Omental fat pad (tissue), 4 donors: Measurements from ENCODE around the gene RPS16. TPM values are rescaled to one million over a fixed set of nuclear protein-coding genes. Genes with fewer than 3 reads are reported as not detected.

Experiments used
- ATAC-seq: fragments of 150-250 bp; one replicate; pipeline ENCODE4 v1.9.1; 2016; ENCODE audit warnings: mild to moderate bottlenecking, moderate library complexity; ENCODE audit not compliant: low FRiP score
- DNase-seq: peaks from one replicate; pipeline ENCODE4 v3.0.0-alpha.2; 2019; ENCODE audit warnings: low spot score
- total RNA-seq, 4 donors: library from RNA; depleted of rRNA; stranded (reverse); fragments of >200 nt; gene quantifications; one replicate each; pipeline ENCODE4 v1.1.0, GENCODE V29; 2016
- TF ChIP-seq, protein P1 (sequence below), 3 donors: fragments of 450-650 bp; IDR thresholded peaks; one replicate each; pipeline ENCODE4 v1.5.1; 2016 to 2017; ENCODE audit warnings: antibody characterized with exemption in 3 of 3, mild to moderate bottlenecking in 3 of 3, moderate library complexity in 2 of 3

The RPS16 gene
- total RNA-seq, 4 donors from 2014 or later = 1,153 to 1,681 (median 1,338) TPM

DNA sequence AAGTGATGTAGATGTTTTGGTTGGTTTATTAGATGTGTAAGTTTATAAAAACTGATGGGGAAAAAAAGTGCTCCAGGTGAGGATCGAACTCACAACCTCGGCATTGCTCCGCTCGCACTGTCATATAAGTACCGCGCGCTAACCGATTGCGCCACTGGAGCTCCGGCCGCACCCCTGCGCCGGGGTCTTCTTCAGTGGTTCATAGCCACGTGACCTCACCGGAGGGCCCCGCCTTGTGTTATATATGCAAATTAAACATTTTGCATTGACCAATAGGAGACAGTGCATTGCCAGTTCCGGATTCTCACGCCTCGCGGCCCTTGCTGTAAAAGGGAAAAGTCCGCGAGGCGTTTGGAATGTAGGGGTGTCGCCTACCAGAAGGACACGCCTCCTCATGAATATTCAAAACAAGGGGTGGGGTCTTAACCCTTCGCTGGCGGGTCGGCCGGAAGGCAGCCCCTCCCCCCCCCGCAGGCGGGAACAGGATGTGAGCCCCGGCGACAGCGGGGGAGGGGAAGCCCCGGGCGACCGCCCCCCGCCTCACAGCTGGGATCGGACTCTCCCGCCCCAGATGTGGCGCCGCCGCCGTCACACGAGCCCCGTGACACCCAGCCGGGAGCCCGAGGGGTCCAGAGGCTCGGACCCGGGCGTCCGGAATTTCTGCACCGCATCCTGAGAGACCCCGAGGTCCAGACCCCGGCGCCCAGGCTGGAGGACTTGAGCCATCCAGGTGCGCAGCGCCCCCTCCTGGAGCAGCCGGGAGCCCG is 23.5 kb downstream of the RPS16 start, which contains the start of gene PLEKHG2:
Gene PLEKHG2, plus strand, starts transcription at position 570 of the 767 bp plus-strand sequence. CDS start 1,418 bp downstream, outside the sequence.
- TF ChIP-seq, protein P1, sequence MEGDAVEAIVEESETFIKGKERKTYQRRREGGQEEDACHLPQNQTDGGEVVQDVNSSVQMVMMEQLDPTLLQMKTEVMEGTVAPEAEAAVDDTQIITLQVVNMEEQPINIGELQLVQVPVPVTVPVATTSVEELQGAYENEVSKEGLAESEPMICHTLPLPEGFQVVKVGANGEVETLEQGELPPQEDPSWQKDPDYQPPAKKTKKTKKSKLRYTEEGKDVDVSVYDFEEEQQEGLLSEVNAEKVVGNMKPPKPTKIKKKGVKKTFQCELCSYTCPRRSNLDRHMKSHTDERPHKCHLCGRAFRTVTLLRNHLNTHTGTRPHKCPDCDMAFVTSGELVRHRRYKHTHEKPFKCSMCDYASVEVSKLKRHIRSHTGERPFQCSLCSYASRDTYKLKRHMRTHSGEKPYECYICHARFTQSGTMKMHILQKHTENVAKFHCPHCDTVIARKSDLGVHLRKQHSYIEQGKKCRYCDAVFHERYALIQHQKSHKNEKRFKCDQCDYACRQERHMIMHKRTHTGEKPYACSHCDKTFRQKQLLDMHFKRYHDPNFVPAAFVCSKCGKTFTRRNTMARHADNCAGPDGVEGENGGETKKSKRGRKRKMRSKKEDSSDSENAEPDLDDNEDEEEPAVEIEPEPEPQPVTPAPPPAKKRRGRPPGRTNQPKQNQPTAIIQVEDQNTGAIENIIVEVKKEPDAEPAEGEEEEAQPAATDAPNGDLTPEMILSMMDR (IDR thresholded peaks at IDR 0.05) = peak in 1 of 3 donors; percentile 81
- ATAC-seq = peak; percentile 39
- DNase-seq = peak; percentile 96

DNA sequence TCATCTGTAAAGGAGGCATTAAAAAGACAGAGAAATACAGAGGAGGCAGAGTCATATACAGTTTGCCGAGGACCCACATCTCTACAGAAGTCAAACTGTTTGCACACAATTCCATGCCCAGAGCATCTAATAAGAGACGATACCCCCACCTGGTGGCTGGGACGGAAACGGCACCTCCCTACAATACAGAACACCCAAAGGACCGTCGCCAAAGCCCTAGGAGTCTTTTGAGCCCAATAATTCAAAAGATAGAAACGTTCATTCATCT is 24.0 kb downstream of the RPS16 start:
- TF ChIP-seq, protein P1 (IDR thresholded peaks at IDR 0.05) = peak in 2 of 3 donors; percentile 39 to 92
- peak; percentile 6 for ATAC-seq
- DNase-seq = peak; percentile 88

DNA sequence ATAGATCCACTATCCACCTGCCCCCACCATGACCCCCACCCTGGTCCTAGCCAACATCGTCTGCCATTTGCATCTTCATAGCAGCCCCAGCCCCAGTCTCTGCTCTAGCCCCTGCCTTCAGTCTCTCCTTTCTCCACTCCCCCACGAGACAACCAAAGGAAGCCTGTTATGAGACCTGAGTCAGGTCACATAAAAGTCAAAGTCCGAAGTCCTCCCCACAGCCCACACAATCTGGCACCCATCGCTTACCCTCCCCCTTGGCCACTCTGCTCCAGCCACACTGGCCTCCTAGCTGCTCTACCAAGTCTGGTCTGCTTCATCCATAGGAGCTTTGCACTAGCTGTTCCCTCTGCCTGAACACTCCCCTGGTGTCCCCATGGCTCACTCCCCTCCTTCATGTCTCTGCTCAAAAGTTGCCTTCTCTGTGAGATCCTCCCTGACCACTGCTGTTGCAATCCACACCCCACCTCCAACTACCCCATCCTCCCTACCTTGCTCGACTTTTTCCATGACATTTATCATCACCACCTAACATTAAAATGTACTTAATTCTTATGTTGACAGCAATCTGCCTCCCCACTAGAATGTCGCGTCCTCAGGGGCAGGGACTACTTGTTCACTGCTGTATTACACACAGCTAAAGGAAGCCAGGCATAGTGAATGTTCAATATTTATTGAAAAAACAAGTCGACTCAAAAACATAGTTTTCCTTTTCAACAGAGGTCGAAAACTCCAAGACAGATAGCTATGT is 24.5 kb downstream of the RPS16 start:
- DNase-seq (no peak), ATAC-seq (peak; percentile 7)
- TF ChIP-seq, protein P1 (IDR thresholded peaks at IDR 0.05) = no peak

DNA sequence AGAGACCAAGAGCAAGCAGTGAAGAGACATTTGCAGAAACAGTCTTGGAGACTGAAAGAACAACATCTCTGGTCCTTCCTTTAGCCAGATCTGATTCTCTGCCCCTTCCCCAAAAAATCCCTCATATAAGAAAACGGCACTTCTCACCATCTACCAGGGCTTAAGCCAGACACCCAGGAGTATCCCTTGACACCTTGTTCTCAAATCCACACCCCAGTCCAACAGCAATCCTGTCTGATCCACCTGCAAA is 25.0 kb downstream of the RPS16 start:
- TF ChIP-seq, protein P1 (IDR thresholded peaks at IDR 0.05) = no peak
- DNase-seq (no peak), ATAC-seq (no peak)

DNA sequence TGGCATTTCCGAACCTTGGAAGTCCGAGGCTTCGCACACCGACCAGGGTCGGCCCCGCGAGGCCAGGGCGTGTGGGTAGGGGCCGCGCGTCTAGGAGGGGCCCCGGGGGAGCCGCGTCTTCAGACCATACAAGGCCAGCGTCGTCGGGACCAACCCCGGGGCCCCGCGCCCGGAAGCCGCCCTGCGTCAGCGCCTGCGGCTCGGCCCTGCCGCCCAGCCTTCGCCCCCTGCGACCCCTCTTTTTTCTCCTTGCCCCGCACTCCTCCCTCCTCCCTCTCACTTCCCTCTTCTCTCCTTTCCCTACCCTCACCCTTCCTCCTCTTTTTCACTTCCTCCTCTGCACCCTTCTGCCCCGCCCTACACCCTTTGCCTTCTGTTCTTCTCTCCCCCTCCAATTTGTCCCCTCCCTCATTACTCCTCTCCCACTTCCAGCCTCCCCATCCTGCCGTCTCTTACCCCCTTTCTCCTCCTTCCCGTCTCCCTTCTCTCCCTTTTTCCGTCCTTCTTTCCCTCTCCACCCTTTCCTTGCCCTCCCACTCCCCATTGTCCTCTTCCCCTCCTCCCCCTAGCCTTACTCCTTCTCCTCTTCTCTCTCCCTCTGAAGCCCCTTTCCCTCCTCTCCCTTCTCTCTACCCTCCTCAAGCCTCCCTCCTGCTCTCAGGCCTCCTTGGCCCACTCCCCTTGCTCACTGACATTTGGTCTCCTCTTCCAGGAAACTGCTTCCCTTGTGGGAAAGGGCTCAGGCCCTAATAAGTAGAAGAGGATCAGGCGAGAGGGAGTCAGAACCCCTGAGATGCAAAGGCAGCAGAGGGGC is 25.5 kb downstream of the RPS16 start:
- ATAC-seq (peak; percentile 5), DNase-seq (no peak)
- TF ChIP-seq, protein P1 (IDR thresholded peaks at IDR 0.05) = no peak

DNA sequence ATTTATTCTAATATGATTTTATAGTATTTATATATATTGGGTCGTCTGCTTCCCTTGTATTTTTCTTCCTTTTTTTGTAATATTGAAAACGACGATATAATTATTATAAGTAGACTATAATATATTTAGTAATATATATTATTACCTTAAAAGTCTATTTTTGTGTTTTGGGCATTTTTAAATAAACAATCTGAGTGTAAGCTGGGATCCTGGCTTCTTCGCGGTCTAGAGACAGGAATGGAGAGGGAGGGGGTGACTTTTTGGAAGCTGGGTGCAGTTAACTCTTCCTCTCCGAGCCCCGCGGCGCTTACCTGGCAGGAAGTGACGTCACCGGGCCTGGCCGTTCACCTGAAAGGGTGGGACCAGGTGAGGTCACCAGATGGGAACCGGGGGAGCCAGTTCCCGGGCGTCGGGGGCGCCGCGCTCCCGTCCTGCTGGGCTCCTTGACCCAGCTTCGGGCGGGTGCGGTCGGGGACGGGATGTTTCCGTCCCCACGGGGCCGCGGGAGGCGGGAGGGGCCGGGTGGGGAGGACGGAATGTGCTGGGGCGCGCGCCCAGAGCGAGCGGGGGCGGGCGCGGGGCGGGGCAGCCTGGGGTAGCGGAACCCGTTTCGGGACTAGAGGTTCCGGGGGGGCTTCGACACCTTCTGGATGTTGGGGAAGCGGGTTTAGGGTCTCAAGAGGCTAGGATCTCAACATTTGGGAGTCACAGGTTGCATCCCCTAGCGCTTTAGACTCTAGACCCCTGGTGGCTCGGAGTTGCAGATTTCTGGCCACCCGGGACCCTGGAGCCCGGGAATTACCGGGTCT is 26.3 kb downstream of the RPS16 start:
- ATAC-seq (peak; percentile 5), DNase-seq (no peak)
- TF ChIP-seq, protein P1 (IDR thresholded peaks at IDR 0.05) = no peak
